GM19452 (cell line): ENCODE data around the gene TRAF3IP3.

Source experiments
- ATAC-seq: cut with Tn5 transposase; IDR thresholded peaks from one replicate; pipeline ENCODE4 v1.9.1; 2021; ENCODE audit not compliant: unreplicated experiment

TRAF3IP3 gene

DNA sequence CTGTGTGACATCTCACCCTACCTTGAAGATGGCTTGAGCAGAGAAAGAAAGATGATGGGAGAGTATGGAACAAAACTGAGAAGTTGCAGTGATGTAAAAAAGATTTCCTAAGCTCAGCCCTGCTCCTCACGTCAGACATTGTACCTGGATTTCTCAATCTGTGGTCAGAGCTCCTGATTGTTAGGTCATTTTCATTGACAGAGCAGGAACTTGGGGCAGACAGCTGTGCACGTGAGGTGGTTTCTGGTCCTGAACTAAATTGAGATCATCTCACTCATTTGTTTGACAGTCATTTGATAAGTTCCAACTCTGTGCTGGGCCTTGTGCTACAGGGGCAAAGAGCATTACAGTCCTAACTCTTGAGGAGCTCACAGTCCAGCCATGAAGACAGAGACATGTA lies 10.2 kb downstream of the TRAF3IP3 start:
- no peak for ATAC-seq

- ATAC-seq = no peak
These were observed 11.2 kb downstream of the TRAF3IP3 start for GRCh38 chr1:209767096-209767495.

DNA sequence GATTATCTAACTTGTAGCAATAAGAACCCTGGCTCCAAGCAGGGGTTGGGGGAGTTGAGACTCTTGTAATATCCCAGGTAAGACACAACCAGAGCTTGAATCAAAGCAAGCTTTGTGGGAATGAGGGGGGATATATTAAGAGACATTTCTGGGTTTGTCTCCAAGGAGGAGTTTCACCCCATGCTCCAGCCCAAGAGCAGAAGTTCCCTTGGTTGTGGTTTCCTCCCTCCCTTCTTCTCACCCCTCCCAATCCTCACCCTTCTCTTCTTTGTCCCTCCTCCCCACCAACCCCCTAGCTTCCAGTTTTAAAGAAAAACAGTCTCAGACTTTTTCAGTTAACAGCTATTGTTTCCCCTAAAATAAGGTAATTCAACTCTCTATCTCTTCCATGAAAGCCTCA lies 11.9 kb downstream of the TRAF3IP3 start:
- no peak for ATAC-seq

DNA sequence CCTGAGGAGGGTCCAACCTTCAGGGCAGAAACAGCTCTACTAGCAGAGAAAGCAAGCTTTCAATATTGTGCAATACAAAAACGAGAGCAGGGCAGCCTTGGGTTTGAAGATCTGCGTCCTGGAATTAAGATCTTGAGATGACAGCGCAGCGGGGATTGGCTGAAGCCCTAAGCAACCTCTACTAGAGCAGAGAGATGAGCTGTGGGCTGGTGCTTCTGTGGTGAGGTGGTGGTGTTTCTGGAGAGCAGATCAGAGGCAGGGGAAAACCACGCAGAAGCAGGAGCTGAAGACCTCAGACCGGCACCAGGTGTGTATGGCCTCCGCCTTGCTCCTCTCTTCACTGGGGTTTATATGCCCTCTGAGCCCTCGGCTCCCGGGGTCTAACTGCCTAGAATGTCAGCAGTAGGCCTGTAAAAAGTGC lies 12.5 kb downstream of the TRAF3IP3 start:
- ATAC-seq = peak; percentile 83

DNA sequence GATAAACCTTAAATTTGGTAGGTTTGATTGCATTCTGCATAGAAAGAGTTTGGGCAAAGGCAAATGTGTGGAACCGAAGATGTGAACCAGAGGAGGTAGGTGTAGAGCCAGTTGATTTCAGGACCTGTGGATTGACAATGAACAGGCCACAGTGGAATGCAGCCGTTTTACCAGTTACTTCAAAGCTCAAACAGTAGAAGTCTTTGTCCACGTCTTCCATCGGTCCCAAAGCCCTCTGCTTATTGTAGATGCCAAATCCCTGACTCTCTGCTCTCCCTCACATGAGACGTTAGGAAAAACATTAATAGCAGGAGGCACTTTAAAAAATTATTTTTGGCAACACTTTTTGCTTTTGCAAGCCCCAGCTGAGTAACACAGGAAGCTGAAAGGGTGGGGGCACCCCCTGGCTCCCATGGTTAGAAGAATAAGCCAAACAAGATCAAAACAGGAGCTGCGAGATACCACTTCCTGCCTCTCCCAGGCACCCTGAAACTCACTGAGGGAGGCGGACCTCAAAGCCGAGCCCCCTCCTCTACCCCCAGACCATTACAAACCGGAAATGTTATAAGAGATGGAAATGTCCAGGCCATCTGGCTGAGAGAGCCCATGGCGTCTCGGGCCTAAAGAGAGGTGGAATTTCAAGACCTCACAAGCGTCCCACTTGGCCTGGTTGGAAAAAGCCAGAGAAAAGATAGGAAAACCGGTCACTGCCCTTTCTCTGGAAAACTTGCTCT lies 13.5 kb downstream of the TRAF3IP3 start:
- ATAC-seq = peak; percentile 74

- ATAC-seq = no peak
These were observed 14.1 kb downstream of the TRAF3IP3 start for GRCh38 chr1:209769971-209770370.

GRCh38 chr1:209770636-209771415 lies 15.0 kb downstream of the TRAF3IP3 start:
- ATAC-seq = no peak

DNA sequence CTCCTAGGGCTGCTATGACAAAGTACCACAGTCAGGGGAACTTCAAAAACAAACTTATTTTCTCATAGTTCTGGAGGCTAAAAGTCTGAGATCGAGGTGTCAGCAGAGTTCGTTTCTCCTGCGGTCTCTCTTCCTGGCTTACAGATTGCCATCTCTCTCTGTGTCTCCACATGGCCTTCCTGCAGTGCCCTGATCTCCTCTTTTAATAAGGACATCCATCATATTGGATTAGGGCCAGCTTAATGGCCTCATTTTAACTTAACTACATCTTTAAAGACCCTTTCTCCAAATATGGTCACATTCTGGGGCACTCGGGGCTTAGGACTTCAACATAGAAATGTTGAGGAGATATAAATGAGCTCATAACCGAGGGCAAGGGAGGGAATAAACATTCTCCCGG lies 16.3 kb downstream of the TRAF3IP3 start:
- ATAC-seq = no peak

DNA sequence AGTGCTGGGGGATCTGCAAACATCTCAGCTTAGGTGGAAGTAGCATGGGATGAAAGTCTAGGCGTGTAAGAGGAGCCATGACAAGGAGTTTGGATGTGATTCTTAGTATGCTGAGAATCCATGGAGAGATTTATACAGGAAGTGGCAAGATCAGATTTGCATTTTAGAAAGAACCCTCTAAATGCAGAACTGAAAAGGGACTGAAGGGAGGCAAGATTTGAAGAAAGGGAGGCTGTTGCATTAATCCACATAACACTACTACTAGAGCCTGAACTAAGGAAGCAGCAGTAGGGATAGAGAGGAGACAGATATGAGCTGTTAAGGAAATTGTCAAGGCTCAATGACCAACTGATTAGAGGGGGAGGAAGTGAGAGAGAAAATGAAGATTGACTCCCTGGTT lies 18.7 kb downstream of the TRAF3IP3 start:
- peak; percentile 55 for ATAC-seq

GRCh38 chr1:209775678-209776077 lies 19.8 kb downstream of the TRAF3IP3 start:
- no peak for ATAC-seq

DNA sequence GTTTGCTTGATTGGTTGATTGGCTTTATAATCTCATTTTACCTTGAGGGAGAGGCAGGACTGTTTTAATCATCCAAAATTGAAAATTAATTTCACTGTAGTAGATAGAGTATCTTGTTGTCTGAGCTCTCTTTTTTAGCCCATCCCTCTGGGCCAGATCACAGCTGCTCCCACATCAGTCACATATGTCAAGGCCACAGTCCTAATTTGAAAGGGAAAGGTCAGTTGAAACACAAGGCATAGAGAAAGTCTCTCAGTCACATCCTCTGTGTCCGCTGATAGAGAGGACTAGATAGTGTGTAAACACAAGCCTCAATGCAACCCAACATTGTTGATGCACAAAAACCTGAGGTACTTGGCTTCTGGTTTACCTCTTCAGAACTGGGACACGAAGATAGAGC lies 21.7 kb downstream of the TRAF3IP3 start:
- no peak for ATAC-seq

DNA sequence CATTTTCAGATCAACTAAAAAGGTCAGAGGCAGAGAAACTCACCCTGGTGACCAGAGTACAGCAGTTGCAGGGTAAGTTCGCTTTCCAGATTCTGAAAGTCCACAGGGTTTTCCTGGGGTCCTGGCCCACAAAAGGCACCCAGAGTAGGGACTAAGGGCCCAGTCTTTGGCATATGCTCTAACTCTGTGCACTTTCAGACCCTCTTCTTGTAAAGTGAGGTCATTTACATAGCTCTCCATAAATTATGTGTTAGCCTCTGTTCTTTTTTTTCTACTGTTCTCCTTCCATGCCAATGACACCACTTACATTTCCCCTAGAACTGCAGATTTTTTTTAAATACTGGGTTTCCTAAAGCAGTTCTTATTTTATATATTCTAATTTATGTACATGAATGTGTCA lies 22.2 kb downstream of the TRAF3IP3 start:
- ATAC-seq = no peak

DNA sequence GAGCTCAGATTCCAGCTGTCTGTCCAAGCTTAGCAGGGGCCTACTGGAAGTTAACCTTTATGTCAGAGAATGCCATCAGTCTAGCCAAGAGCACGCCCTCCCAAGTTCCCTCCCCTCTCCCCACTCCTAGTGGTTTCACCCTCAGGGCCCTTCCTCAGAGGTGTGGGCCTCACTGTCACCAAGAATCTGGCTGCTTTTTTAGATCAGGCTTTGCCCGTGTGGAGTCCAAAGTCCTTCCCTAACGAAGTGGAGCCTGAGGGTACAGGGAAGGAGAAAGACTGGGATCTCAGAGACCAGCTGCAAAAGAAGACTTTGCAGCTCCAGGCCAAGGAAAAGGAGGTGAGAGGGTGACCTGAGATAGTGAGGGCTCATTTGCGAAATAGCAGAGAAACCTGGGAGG lies 24.4 kb downstream of the TRAF3IP3 start:
- no peak for ATAC-seq

DNA sequence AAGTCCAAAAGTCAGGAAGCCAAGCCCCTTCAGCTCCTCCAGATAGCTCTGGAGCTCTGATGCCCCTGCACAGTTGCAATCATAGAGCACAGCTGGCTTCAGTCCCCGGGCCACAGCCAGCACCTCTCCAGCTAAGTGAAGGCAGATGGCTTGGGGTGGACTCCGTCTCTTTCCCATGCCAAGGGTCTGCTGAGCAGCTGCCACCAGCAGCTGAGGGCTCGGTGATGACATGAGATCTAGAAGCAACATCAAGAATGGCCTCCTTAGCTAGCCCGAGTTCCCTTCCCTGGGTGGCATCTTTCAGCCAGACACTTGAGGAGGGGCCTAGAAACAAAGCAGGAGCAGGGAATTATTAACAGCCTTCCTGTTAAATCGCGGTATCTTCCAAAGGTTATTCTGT lies 27.5 kb downstream of the TRAF3IP3 start:
- no peak for ATAC-seq

DNA sequence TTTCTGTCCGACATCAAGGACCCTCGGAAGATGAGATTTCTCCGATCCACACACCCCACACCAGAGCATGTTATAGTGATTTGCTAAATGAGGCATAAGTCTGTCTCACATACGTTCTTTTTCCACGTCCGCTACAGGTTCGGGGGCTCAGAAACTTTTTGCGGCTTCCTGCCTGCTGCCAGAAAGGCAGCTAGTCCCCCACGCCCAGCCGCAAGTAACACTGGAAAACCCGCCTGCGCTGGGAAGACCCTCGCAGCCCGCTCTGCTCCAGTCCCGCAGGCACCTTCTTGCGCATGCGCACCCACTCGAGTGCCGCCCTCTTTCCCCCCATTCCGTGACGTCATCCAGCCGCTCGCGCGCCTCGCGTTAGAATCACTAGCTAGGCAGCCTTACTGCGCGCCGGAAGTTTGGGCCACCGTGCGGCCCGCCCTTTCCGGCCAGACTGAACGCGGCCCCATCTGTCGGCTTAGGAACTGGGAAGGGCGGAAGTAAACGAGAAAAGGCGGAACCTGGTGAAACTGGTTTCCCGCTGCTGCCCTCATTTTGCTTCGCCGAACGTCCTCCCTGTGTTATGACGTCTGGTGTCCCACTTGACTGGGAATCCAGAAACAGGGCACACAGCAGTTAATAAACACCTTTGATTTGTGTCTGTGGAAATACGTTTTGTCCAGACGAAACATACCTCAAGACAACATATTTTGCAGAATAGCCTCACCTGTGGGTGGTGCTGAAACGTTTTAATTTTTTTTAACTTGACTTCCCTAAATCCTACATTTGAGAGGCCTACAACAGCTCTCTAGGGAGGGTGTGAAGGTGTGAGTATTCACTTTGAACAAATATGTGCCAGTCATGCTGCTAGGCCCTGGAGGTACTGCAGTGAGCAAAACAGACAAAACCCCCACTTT lies 28.7 kb downstream of the TRAF3IP3 start, which contains the start of gene C1orf74:
Gene C1orf74 (minus strand): TSS at position 295 of the 905 bp plus-strand sequence. CDS start 925 bp downstream, outside the sequence.
- peak; percentile 100 for ATAC-seq

DNA sequence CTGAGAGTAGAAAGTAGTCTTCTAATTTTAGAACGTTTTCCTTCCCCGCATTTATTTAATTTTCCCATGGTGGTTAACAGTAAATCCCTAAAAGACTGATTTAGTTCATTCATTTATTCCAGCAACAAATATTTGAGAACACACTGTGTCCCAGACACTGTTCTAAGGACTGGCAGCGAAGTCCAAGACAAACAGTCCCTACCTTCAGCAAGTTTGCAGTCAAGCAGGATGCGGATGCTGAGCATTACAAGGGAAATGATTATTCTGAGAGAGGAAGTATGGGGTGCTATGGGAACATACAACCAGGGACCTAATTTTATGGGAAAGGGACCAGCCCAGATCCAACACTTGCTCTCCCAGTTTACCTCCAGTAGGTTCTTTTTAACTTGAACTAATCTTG lies 29.7 kb downstream of the TRAF3IP3 start:
- ATAC-seq = no peak

DNA sequence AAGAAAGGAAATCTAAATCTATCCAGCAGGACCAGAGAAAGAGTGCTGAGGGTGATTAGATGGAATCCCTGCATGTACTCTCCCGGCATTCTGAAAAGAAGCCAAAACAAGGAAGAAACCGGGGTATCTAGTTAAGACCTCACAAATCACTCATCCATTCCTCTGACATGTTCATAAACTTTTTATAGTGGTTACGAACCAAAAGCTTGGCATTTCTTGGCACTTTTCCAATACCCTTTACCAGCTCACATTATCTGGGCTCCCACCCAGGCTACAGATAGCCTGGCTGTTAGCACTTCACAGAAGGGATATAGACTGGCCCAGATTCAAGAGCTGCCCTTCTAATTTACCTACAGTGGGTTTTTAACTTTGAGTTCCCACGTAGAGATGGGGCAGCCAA lies 30.3 kb downstream of the TRAF3IP3 start:
- no peak for ATAC-seq

GRCh38 chr1:209787551-209787950 lies 31.7 kb downstream of the TRAF3IP3 start:
- no peak for ATAC-seq

GRCh38 chr1:209789245-209789644 lies 33.4 kb downstream of the TRAF3IP3 start:
- ATAC-seq = no peak

GRCh38 chr1:209790286-209791193 lies 34.7 kb downstream of the TRAF3IP3 start:
- no peak for ATAC-seq
